GM18517 (cell line): ENCODE measurements around the gene COX10.
"Not testable (repeated sequence)": the region's sequence is repeated elsewhere in the genome, so short reads cannot be mapped to it uniquely, and the experiment has no call there.

Experiments
- ATAC-seq: cut with Tn5 transposase; IDR thresholded peaks from one replicate; pipeline ENCODE4 v1.9.1; 2021; ENCODE audit warnings: mild to moderate bottlenecking, moderate library complexity; ENCODE audit not compliant: unreplicated experiment

COX10 gene

DNA sequence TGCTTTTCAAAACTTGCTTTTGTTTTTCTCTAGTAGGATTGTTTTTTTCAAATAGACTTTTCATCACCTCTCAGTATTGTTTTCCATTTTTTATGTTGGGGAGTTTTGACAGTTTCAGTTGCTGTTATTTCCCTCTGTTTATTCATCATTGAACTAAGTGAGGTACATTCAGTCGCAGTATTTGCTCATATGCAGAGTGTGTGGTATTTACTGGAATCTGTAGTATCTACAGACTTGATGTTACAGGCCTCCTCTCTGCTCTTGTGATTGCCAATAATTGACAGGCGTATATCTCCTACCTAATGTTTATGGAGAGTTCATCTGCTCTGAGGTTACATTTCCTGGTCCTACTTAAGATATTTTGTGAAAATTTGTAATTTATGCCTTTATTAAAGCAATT is 49.6 kb downstream of the COX10 start:
- no peak for ATAC-seq

- ATAC-seq: no peak
These were observed 50.2 kb downstream of the COX10 start for GRCh38 chr17:14119546-14119945.

- no peak for ATAC-seq
These were observed 52.6 kb downstream of the COX10 start for GRCh38 chr17:14121952-14122351.

- no peak for ATAC-seq
These were observed 54.4 kb downstream of the COX10 start for GRCh38 chr17:14123619-14124278.

- ATAC-seq: no peak
These were observed 55.5 kb downstream of the COX10 start for GRCh38 chr17:14124854-14125253.

DNA sequence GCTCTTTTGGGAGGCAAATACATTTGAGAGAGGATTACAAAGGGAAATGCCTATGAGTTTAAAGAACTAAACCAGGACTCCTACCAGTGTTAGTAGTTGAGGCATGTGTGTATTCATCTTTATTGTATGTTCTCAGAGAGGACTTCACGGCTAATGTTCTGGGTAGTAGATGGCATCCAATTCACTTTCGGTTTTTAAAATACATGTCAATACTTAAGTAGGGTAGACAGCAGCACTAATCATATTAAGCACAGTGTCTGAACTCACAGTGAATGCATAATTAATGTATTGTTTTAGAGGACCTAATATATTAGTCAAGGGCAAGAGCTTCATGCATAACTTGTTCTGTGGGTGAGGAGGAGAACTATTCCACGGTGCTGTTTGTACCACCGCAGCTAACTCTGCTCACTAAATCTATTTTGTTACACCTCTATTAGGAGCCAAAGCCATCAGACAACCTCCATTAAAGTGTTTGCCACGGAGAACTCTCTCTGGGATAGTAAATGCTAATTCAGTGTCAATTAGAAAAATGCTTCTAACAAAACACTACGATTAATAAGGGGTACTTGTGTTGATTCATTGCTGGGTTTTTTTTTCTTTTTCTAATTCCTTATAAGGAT is 56.3 kb downstream of the COX10 start:
- ATAC-seq: no peak

- ATAC-seq: no peak
These were observed 63.8 kb downstream of the COX10 start for GRCh38 chr17:14133104-14133503.

DNA sequence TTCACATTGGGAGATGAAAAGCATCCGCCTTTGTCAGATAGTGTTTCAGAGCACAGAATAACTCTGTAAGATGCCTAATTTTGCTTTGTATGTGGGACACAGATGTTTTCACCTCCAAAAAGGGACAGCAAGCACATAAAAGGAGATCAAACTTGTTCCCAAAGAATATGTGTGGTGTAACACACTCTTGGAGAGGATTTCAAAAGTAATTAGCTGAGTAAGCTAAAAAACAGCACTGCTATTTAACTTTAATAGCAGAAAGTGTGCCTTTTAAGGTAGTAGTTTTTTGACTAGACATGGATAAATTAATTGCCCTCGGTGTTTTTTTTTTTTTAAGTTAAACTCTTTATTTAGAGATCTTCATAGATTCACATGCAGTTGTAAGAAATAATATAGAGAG is 65.2 kb downstream of the COX10 start:
- no peak for ATAC-seq

DNA sequence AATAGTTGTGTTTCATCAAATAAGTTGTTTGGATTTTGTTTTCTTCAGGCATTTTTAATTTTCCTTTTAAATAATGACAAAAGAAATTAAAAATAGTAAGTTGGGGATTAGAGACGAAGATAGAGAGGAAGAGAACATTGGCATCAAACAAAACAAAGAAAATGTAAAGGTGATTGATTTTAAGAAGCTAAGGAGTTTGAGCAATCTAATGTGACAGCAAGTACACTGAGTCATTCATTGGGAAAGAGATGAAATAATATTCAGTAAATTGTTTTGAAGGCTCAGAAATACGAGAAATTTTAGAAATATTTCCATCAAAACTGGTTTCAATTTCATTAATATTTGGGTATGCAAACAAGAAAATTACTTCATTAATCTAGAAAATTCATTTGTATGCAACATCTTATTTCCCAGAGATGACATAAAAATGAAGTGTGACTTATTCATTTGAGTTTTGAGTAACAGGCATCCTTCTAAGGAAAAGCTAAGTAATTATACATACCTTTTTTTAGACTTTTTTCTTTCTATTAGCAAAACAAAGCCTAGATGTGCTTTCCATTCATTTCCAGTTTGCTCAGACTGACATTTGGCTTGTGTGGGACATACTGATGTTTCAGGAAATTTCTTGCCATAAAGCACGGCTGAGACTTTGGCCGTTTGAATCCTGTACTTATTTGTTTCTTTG is 66.7 kb downstream of the COX10 start:
- ATAC-seq: no peak

GRCh38 chr17:14138649-14139048 is 69.3 kb downstream of the COX10 start:
- ATAC-seq: no peak

- no peak for ATAC-seq
These were observed 74.4 kb downstream of the COX10 start for GRCh38 chr17:14143688-14144087.

- no peak for ATAC-seq
These were observed 75.2 kb downstream of the COX10 start for GRCh38 chr17:14144508-14144907.

GRCh38 chr17:14149751-14150150 is 80.4 kb downstream of the COX10 start:
- ATAC-seq: no peak

GRCh38 chr17:14150619-14151018 is 81.3 kb downstream of the COX10 start:
- no peak for ATAC-seq

- no peak for ATAC-seq
These were observed 83.4 kb downstream of the COX10 start for GRCh38 chr17:14152721-14153120.

DNA sequence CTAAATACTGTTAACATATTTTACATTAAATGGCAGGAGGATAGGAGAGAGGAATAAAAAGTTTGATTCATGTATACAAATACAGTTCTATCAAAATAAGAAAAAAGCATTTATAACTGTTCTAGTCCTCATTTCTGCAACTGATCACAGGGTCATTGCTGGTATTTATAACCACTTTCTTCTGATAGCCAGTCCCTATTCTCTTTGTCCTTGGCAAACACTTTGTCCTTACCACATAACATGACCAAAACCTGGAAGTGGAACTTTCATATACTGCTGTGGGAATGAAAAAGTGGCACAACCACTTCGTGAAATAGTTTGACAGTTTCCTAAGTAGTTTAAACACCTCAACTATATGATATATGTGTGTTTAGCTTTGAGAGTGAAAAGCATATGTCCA is 84.1 kb downstream of the COX10 start:
- no peak for ATAC-seq

DNA sequence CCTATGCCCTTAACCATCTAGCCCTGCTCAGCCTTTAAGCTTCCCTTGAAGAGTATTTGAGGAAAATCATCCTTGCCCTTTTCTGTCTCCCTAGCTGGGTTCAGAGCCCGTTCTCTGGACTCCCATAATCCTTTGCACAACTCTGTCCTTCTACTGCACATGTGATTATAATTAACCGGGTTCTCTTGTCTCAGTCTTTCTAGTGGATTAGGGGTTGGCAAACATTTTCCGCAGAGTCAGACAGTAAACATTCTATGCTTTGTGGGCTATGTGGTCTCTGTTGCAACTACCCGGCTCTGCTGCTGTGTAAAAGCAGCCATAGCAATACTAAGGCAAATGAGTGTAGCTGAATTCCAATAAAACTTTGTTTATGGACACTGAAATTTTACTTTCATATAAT is 87.4 kb downstream of the COX10 start:
- no peak for ATAC-seq

- ATAC-seq: no peak
These were observed 88.5 kb downstream of the COX10 start for GRCh38 chr17:14157822-14158221.

- ATAC-seq: no peak
These were observed 89.4 kb downstream of the COX10 start for GRCh38 chr17:14158707-14159106.

DNA sequence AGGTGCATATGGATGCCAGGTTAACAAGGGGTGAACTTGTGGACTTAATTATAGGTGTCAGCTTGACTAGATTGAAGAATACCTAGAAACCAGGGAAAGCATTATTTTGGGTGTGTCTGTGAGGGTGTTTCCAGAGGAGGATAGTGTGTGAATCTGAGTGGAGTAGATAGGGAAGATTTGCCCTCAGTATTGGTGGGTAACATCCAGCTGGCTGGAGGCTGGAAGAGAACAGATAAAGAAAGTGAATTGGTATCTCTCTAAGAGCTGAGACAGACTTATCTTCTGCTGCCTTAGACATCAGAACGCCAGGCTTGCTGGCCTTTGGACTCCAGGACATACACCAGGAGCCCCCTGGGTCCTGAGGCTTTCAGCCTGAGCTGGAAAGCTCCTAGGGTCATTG is 92.1 kb downstream of the COX10 start:
- no peak for ATAC-seq

GRCh38 chr17:14165616-14166015 is 96.3 kb downstream of the COX10 start:
- no peak for ATAC-seq

DNA sequence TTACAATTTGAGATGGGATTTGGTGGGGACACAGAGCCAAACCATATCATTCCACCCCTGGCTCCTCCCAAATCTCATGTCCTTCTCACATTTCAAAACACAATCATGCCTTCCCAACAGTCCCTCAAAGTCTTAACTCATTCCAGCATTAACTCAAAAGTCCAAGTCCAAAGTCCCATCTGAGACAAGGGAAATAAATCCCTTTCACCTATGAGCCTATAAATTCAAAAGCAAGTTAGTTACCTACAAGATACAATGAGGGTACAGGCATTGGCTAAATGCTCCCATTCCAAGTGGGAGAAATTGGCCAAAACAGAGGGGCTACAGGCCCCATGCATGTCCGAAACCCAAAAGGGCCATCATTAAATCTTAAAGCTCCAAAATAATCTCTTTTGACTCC is 98.5 kb downstream of the COX10 start:
- ATAC-seq: not testable (repeated sequence)
